Activated CD4-positive, alpha-beta T cell treated with anti-CD3 and anti-CD28 coated beads, Interleukin-2, amount 50 U/mL, for 4 hours (primary cell): ENCODE data around the gene MRPL44.
"Not testable (repeated sequence)": the region's sequence is repeated elsewhere in the genome, so short reads cannot be mapped to it uniquely, and the experiment has no call there.

Source experiments
- DNase-seq, 2 experiments: peaks; one replicate each; pipeline ENCODE4 v3.0.0-alpha.2; 2020

MRPL44 gene

GRCh38 chr2:223936862-223937326, 20.4 kb upstream of the MRPL44 start:
- DNase-seq: no peak

GRCh38 chr2:223937535-223937934, 19.7 kb upstream of the MRPL44 start:
- DNase-seq: no peak

GRCh38 chr2:223939438-223939837, 17.8 kb upstream of the MRPL44 start:
- DNase-seq: not testable (repeated sequence)

DNA sequence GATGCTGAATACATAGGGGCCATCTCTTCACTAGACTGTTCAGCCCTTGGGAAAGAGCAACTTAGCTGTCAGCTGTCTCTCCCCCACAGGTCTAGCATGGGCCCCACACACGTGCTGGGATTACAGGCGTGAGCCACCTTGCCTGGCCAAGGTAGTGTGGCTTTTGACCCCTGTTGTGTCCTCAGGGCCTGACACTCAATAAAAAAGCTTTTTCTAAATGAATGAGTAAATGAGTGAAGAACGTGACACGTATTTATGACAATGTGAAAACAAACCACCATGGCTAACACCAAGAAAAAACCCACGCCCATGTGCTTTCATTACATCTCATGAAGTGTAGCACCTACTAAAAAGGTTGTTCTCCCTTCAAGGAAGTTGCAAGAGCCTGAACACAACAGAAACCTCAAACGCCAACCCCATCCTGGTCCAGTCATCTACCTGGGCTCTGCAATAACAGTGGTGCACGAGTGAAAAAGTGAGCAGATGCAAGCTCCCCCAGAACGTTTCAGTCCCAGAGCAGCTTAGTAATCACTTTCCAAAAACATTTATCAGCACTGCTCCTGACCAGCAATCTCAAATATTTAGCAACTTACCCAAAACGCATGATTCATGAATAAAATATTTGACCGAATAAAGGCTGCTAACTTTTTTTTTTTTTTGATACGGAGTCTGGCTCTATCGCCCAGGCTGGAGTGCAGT, 15.5 kb upstream of the MRPL44 start:
- DNase-seq: peak; percentile 34 to 48

GRCh38 chr2:223943135-223943534, 14.1 kb upstream of the MRPL44 start:
- no peak for DNase-seq

DNA sequence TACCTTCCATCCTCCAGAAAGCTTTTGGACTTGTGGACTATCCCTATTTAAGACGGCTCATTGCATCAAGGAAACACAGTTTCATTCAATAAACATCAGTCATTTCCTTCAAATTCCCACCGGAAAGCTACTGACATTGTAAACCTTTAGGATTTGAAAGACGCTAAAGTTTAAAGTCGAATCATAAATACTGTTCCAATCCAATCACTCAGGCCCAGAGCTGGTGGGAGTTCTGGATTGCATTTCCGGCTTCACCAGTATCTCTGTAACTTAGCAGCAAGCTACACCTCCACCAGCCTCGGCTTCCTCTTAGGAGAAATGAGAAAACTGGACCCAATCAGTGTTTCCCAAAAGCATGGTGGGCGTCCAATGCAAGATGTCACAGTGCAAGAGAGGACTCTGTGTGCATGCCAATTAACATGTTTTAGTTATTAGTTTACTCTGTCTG, 13.7 kb upstream of the MRPL44 start:
- DNase-seq: no peak

DNA sequence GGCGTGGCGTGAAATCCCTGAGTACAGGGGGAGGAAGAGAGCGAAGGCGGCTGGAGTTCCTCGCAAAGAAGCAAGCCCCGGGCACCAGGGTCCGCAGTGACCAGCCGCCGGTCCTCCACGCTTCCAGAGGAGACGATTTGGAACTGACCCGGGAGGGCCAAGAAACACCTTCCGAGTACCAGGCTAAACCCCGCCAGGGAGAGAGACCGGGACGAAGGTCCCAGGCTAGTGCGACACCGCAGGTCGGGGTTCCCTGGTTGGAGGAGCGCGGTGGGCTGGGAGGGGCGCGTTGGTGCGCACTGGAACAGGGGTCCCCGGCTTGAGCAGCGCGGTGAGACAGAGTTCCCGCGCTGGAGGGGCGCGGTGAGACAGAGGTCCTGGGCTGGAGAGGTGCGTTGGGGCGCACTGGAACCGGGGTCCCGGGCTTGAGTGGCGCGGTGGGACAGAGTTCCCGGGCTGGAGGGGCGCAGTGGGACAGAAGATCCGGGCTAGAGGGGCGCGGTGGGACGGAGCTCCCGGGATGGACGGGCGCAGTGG, 13.0 kb upstream of the MRPL44 start:
- no peak for DNase-seq

- peak; percentile 65 to 70 for DNase-seq
Measured at GRCh38 chr2:223944703-223945531, 12.3 kb upstream of the MRPL44 start, which contains the start of gene WDFY1. Gene WDFY1 (minus strand): TSS chr2:223945335. CDS start chr2:223945284, 51 bp downstream.

- no peak for DNase-seq
Measured at GRCh38 chr2:223945755-223946154, 11.5 kb upstream of the MRPL44 start.

GRCh38 chr2:223947711-223948205, 9.5 kb upstream of the MRPL44 start:
- no peak for DNase-seq

DNA sequence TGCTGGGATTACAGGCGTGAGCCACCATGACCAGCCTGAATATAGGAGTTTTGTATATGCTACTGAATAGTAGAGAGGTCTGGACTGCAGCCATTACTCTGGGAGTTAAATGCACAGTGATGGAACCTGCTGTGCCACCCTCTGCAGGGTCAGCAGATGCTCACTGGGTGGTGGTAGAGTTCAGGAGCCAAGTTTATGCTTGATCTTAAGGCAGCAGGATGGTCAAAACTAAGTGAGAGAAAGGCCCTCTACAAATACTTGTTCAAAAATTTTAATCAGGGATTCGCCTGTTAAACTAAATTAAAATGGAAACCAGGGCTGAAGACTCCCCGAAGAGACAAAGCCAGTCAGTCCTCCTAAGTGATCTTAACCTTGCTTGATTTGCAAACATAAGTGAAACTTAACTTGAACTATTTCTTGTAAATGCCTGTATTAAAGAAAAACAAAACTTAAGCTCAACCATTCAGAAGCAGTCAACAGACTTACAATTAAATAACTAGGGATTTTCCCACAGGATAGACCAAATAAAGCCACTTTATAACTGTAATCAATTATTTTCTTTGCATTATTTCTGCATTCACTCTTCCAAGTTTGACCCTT, 7.9 kb upstream of the MRPL44 start:
- DNase-seq: no peak

DNA sequence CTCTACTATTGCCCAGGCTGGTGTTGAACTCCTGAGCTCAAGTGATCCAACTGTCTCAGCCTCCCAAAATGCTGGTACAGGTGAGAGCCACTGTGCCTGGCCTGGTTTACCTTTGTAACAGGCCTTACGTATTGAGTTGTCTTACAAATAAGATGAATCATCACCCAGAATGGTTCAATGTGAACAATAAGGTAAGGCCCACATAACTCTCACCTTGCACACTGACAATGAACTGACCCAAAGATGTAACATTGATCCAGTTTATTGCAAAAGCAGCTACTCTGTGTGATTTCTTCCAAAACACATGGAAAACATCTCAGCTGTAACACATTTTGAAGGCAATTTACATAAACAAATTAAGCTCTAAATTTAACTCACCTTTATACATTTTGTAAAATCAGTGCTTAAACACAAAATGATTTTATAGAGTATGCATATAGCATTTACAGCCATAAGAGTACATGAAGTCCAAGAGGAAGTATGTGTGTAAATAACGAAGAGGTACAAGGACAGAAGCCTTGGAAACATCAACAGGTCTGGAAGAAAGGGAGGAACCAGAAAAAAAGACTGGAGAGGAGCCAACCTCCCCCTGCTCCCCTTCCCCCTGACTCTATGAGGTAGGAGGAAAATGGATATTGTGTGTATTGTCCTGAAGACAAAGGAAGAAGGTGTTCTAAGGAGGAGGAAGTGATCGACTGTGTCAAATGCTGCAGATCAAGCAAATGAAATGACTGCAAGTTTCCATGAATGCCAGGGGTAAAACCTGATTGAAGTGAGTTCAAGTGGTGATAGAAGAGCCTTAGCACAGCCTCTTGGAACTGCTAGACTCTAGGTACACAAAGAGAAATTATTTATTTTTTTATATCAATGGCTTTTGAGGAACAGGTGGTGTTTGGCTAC, 6.6 kb upstream of the MRPL44 start:
- no peak for DNase-seq

GRCh38 chr2:223952280-223952968, 4.8 kb upstream of the MRPL44 start:
- no peak for DNase-seq

DNA sequence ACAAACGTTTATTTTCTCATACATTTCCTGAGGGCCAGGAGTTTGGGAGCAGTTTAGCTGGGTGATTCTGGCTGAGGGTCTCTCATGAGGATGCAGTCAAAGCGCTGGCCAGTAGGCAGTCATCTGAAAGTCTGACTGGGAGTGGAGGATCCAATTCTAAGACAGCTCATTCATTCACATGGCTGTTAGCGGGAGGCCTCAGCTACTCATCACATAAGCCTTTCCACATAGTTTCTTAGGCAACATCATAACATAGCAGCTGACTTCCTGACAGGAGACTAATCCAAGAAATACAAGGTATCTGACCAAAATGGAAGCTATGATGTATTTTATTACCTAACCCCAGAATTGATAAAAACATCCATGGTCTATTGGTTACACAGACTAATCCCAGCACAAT, 2.9 kb upstream of the MRPL44 start:
- no peak for DNase-seq

- DNase-seq: no peak
Measured at GRCh38 chr2:223956300-223956699, 963 bp upstream of the MRPL44 start.

GRCh38 chr2:223959688-223960087, 2.4 kb downstream of the MRPL44 start:
- no peak for DNase-seq

DNA sequence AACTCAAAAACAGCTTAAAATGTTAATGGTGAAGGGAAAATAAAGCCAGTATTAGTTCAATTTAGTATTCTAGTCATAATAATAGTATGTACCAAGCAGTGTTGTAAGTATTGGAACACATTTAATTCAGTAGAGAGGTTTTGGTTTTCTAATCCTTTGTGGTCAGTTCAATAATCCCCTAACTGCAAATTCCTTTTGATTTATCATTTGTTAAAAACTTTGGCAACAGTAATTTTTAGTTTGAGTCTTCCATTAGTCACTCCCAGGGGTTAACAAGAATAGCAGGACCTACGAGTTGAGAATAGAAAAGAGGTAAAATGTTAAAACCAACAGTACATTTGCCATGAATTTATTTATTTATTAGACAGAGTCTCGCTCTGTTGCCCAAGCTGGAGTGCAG, 10.7 kb downstream of the MRPL44 start:
- DNase-seq: no peak

DNA sequence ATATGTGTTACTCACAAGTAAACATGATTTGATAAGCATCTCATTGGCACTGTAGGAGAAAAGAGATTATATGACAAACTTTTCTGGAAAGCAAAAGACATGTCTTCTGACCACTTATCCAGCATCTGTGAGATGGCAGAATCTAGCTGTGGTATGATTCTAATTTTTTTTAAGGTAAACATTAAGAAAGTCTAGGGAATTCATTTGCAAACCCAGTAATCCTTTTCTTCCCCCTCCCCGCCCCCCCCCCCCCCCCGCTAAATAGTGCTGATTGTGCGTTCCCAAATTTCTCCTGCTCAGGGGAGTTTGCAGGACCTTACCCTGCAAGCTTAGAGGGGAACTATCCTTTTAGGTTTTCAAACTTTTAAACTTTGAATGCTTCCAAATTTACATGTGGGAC, 12.1 kb downstream of the MRPL44 start:
- no peak for DNase-seq

GRCh38 chr2:223969856-223970255, 12.6 kb downstream of the MRPL44 start:
- DNase-seq: no peak

GRCh38 chr2:223970343-223971128, 13.3 kb downstream of the MRPL44 start:
- DNase-seq: peak; percentile 35 to 44

DNA sequence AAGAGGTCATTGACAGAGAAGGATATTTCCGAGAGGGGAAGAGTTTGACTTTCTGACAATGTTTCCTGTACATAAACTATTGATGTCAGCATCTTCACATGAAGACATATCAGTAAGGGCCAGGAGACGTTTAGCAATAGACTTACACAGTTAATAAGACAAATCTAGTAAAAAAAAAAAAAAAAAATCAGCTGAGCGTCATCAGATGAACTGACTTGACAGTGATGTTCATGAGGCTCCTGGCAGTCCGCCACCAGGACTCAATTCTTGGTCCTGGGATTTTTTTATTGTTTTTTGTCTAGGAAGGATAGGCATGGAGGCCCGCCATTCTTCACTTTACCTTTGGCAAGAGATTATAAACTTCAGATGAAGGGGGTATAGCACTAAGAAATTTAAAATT, 14.5 kb downstream of the MRPL44 start:
- DNase-seq: no peak
